HG03378 (cell line): ENCODE data around the gene VPS37C.

ENCODE experiments used
- ATAC-seq: cut with Tn5 transposase; IDR thresholded peaks from one replicate; pipeline ENCODE4 v1.9.1; 2021; ENCODE audit warnings: mild to moderate bottlenecking, moderate library complexity; ENCODE audit not compliant: unreplicated experiment

Gene VPS37C

GRCh38 chr11:61155741-61156140 is 5.5 kb downstream of the VPS37C start:
- ATAC-seq = no peak

GRCh38 chr11:61155312-61155711 is 5.9 kb downstream of the VPS37C start:
- ATAC-seq = no peak

GRCh38 chr11:61154528-61154927 is 6.7 kb downstream of the VPS37C start:
- no peak for ATAC-seq

DNA sequence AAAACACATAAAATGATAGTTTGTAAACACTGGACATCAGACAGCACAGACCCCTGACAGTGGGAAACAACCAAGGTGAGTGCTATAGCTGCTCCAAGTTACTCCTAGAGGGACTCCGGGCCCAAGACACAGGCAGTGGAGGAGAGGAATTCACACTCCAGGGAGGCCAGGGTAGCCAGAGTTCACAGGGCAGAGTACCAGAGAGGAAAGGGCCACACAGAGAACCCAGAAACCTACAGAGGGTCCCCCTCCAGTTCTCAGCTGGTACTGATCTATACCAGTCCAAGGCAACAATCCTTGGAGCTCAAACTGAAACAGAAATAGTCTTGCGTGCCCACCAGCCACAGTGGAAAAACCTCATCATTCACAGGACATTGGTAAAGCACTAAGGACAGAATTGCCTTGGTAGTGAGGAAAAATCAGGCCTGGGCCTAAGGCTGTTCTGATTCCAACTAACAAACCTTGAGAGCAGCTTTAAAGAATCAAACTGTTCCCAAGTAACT is 7.6 kb downstream of the VPS37C start:
- no peak for ATAC-seq

DNA sequence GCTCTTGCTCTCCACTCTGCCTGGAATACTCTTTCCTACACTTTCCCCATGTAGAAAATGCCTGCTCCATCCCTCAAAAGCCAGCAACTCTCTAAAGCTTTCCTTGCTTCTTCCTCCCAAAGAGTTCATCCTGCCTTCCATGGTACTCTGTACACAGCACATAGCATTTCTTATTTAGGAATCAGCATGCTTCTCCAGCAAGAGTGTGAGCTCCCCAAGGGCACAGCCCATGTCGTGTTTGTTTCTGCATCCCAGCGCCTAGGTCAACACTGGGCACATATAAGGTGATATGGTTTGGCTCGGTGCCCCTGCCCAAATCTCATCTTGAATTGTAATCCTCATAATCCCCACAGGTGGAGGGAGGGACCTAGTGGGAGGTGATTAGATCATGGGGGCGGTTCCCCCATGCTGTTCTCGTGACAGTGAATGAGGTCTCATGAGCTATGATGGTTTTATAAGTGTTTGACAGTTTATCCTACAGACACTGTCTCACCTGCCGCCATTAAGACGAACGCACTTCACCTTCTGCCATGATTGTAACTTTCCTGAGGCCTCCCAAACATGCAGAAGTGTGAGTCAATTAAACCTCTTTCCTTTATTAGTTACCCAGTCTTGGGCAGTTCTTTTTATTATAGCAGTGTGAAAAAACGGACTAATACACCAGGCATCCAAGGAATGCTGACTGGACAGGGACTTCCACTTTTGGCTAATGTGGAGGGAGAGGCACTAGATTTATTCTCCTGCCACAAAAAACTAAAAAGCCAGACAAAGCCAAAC is 8.2 kb downstream of the VPS37C start:
- no peak for ATAC-seq

DNA sequence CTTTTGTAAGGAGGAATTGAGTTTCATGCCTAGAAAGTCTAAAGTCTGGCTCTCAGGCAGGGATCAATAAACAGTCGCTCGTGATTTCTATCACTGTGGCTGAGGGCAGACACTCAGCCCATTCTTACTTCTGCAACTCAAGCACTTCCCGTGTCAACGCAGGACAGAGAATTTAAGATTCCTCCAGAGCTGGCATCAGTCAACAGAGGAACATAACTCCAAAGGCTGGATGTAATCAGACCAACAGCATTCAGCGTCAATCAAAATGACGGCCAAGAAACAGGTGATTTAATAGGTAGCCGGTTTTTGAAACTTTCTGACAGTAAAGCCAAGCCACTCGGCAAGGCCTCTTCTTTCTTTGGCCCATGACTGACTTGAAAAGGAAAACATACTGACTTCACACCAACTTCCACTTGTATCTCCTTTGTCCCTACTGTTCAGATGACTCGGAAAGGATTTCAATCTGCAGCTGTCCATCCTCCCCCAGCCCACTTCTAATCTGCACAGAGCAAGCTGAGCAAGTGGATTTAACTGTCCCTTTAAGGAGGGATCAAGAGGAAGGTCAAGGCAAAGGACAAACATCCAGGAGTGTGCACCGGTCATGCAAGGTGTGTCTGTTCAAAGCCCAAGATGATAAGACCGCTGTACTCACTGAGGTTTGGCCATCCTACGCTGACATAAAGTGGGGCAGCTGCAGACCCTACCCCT is 9.5 kb downstream of the VPS37C start:
- ATAC-seq = no peak

- ATAC-seq = no peak
These were observed 10.3 kb downstream of the VPS37C start for GRCh38 chr11:61150706-61151544.

GRCh38 chr11:61149624-61150615 is 11.3 kb downstream of the VPS37C start:
- no peak for ATAC-seq

DNA sequence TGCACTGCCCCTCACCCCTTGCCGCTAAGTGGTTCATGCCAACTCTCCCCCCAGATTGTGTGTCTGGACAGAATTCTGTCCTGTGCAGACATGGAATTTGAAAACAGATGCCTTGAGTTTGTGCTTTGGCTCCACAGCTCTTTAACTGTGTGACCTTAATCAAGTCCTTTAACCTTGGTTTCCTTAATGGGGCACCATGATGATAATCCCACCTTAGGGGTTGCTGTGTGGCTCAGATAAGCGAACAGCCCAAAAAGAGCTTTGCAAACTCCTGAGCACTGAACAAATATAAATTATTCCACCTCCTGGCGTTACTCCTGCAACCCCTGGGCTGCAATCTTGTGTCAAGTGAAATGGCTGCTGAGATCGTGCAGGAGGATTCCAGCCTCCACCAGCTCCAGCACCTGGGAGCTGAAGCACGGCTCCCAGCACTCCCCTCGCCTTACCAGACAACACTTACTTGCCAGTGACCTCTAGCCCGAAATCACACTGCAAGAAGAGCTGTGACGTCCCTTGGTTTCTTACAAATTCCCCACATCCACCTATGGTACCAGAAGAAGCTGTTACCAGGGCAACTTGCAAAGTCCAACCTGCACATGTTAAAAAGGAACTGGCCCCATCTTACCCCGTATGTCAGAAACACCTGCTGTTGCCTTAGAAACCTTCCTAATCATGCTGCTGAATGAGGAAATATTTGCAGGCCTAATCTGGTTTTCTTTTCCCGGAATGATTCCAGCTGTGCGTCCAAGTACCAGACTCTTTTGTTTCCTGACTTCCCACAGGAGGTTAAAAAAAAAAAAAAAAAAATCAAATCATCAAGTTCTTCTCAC is 13.2 kb downstream of the VPS37C start:
- ATAC-seq = no peak

- no peak for ATAC-seq
These were observed 14.0 kb downstream of the VPS37C start for GRCh38 chr11:61147271-61147670.

DNA sequence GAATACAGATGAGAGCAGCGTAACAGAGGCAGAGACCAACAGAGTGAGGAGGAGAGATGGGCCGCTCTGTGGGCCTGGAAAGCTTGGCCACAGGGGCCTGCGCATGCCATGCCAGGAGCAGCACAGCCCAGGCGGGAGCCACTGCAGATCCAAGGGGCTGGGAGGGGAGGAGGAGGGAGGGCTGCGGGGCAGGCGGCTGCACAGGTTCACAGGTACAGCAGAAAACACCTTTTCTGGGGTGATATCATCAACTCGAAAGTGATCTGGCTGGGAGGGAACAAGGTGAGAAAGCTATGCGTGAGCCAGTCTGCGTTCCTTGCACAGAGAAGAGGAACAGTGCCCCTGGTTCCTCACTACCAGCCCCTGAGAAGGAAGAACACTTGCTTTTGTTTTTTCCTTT is 14.8 kb downstream of the VPS37C start:
- no peak for ATAC-seq

GRCh38 chr11:61145228-61146005 is 15.8 kb downstream of the VPS37C start:
- no peak for ATAC-seq

DNA sequence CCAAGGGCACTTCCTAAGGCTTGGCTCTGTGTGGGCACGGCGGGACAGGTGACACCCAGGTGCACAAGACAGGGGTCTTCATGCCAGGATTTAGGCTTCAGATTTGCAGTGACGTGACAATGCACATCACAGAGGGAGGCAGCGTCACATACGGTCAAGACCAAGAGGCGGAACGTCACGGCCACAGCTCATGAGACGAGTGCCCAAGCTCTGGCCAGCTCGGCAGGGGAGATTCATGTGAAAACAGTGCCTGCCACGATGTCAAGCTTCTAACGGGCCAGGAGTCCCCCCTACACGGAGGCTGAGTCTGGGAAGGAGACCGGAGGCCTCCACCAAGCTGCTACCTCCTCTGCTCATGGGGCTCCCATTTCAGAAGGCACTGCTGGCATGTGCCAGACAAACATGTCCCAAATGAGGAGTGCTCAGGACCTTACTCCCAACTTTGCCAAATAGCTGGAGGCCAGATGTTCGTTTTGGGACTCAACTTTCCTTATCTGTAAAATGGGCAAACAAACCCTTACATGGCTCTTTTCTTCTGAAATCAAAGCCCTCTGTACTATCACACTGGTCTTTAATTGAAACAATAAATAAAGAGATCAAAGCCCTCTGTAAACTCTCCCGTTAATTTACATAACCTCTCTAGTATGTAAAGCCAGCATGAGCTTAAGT is 16.6 kb downstream of the VPS37C start:
- no peak for ATAC-seq

DNA sequence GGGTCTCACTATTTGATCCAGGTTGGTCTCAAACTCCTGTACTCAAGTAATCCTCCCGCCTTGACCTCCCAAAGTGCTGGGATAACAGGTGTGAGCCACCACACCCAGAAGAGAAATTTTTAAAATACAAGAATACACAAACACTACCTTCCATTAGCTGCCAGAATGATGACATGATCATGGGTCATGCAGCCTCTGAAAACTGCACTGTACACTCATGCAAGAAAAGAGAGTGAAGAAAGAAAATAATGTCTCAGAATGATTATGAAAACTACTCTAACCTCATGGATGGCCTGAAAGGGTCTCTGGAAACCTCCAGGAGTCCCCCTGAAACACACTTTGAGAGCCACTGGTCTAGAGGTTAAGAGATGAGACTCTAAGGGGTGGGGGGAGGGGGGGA is 18.8 kb downstream of the VPS37C start:
- ATAC-seq = no peak

DNA sequence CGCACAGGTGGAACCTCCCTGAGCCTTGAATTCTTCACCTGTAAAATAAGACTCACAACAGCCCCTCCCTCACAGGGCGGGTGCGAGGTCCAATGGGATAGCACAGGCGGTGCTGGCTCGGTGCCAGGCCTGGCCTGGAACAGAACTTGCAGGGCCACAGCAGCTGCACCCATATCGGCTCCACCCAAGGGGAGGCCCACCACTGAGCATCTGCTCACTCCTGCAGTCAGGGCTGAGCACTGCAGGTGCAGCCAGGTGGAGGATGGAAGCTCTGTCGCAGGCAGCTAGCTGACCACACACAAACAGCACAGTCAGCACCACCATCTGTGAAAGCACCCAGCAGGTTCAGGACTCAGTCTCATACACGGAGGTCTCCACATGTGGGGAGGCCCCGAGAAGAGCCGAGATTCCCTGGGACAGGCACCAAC is 19.6 kb downstream of the VPS37C start:
- no peak for ATAC-seq

DNA sequence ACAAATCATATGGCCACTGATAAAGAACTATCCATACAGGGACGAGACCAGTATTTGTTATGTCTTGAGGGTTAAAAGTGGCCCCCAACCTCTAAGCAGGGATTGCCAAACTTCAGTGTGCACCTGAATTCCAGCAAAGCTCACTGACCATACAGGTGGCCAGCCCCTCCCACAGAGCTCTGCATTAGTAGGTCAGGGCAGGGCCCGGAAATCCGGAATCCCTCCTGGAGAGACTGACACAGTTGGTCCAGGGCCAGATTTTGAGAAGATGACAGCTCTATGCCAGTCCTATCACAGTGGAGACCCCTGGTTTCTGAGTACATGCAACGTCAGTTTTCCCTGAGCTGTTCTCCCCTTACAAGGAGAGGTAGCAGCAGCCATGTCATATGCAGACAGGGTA is 20.8 kb downstream of the VPS37C start:
- ATAC-seq = no peak

DNA sequence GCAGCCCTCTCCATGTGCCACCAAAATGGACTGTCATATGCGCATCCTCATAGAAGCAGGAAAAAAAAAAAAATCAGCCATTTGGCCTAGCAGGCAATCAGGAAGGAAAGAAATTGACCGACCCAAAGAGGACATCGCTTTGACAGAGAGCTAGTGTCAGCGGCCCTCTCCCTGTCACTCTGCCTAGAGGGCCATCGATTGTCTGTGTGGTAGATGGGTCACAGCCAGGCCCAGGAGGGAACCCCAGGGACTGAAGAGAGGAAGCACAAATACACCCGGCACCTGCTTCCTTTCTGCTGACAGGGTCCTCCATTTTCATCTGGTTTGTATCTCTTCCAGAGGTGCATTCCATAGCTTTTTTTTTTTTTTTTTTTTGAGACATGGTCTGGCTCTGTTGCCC is 21.8 kb downstream of the VPS37C start:
- no peak for ATAC-seq

GRCh38 chr11:61138935-61139334 is 22.3 kb downstream of the VPS37C start:
- no peak for ATAC-seq
